HG02970 (cell line): ENCODE data around the gene MED13L.
"Not testable (repeated sequence)": the region's sequence is repeated elsewhere in the genome, so short reads cannot be mapped to it uniquely, and the experiment has no call there.

ENCODE experiments used
- ATAC-seq: cut with Tn5 transposase; IDR thresholded peaks from one replicate; pipeline ENCODE4 v1.9.1; 2021; ENCODE audit warnings: mild to moderate bottlenecking, moderate library complexity, moderate number of reproducible peaks; ENCODE audit not compliant: unreplicated experiment, low FRiP score

MED13L gene

GRCh38 chr12:116037941-116038837, 239.3 kb downstream of the MED13L start:
- ATAC-seq, result no peak

DNA sequence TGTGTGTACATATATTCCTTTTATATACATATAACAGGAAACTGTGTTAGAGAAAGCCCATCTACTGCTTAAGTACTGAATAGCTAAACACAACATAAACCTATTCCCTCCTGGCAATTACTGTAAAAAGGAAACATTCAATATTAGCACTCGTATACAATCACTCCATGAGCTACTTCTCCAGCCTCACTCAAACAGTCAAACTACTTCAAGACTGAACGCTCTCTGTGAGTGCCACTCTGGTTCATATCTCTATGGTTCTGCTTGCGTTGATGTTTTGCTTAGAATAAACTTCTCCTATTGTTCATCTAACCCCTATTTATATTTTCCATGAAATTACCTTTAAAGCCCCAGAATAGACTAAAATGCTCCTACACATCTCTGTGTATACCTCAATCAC, 243.7 kb downstream of the MED13L start:
- ATAC-seq, result no peak

- ATAC-seq, result not testable (repeated sequence)
These were observed 245.9 kb downstream of the MED13L start for GRCh38 chr12:116031624-116032023.

- no peak for ATAC-seq
These were observed 248.9 kb downstream of the MED13L start for GRCh38 chr12:116028619-116029018.

DNA sequence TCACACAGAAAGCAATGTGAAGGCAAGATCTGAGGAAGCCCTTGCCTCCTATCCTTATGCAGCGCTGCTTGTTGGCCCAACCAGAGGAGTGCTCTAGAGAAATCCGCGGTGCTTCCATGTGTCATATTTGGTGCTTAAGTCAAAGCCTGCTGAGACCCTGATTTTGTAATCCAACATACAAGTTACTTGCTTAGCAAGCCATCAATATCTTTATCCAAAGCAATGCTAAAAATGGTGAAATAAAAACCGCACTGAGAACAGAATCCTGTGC, 250.0 kb downstream of the MED13L start:
- ATAC-seq, result no peak

DNA sequence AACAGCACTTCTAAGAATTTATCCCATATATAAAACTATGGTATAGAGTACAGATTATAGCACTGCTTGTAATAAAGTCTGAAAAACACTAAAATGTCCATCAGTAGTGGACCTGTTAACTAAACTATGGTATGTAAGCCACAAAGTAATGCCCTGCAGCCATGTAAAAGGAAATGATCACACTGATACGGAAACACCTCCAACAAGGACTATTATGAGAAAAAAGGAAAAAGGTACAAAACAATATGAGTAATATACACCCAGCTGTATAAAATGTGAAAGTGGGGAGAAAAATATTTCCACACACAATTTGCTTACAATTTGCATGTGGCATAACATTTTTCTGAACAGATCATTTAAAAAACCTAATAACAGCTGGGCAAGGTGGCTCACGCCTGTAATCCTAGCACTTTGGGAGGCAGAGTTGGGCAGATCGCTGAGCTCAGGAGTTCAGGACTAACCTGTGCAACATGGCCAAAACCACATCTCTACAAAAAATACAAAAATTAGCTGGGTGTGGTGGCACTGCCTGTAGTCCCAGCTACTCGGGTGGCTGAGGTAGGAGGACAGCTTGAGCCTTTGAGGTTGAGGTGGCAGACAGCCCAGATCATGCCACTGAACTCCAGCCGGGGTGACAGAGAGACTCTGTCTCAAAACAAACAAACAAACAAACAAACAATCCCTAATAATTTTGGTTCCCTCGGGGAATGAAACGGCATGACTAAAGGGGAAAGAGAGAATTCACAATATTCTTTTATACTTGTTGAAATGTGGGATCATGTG, 250.5 kb downstream of the MED13L start:
- no peak for ATAC-seq

DNA sequence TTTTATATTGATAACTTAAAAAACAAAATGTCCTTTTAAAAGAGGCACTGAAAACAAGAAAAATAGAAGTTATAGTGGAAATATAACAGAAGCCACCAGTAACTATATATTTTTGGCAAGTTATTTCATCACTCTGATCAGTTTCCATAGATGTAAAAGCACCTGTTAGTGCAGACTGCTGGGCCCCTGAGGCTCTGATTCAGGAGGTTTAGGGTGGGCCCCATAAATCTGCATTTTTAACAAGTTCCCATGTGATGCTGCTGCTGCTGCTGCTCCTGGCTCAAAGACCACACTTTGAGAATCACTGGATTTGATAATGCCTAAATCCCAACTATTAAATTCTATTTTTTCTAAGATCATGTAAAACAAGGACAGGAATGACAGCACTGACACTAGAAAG, 251.1 kb downstream of the MED13L start:
- ATAC-seq, result no peak

- ATAC-seq, result no peak
These were observed 252.7 kb downstream of the MED13L start for GRCh38 chr12:116024769-116025168.

- no peak for ATAC-seq
These were observed 258.1 kb downstream of the MED13L start for GRCh38 chr12:116019415-116019814.

DNA sequence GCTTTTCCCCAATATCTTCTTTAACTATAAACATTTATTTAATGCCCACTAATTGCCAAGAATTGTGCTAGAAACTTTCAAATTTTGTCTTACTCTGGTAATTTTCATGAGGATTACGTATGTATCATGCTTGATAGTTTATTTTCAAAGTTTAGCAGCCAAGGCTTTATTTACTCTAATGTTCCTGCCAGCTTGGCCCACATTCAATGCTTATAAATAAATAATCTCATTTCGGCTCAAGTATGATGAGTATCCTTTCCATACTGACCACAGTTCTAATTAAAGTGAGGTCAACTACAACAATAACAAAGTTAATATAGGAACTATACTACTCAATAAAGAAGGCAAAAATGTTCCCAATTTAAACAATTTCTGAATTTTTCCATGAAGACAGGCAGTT, 259.2 kb downstream of the MED13L start:
- no peak for ATAC-seq

DNA sequence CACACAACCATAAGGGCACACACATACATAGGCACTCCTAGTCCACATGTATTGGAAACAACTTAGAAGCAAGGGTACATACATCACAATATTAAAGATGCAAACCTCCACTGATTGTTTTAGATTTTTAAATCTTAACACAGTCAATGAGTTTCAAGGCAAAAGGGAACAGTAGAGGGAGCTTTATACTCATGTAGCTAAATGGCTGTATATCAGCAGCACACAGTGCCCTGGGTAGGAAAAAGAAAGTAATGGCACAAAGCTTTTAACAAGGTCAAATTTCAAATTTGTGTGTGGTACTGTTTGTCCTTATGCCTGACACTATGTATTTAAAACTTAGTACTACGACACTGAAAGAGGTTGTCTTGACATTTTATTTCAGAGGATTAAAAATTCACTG, 262.0 kb downstream of the MED13L start:
- no peak for ATAC-seq

DNA sequence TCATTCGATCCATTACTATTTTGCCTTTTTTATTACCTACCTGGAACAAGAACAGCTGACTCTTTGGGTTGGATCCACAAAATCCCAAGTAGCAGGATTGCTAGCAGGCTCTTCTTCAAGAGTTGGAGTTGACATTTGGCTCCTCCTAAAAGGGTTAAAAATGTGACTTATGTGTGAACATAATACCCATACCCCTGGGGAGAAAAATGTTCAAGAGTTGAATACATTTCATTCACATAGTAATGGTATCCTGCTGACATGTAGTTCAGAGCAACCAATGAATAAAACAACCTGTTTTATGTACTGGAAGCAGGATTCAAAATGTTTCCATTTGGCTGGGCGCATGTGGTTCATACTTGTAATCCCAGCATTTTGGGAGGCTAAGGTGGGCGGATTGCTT, 264.7 kb downstream of the MED13L start:
- no peak for ATAC-seq

DNA sequence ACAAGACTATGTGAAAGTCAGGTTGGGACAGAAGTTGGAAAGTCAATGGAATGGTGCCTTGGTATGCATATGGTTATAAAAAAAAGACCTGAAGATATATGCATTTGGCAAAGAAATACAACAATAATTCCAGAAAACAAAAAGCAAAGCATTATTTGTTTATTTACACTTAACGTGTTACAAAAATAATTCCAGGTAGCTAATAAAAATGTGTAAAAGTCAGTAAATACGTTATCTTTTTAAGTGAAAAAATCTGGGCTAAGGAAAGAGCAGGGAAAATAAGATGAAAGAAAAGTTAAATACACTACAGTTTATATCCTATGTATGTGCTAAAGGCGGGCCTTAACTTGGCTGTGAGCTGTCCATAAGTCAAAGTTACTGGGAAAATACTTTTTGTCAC, 266.3 kb downstream of the MED13L start:
- no peak for ATAC-seq

DNA sequence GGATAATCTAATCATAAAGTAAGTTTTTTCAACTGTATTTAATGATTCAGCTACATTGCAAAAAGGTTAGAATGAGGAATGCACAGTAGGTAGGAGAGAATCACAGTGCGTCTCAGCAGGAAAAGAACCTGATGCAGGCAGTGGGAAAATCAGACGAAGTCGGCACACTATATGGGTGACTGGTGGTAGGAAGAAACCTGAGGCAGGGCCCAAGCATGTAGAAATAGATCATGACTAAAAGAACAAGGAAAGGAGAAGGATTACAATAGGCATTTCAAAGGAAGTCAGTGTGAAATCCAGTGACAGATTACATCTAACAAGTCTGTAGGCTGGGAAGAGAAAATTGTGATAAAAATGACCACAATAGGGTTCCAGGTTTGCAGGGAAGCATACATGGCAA, 267.0 kb downstream of the MED13L start:
- no peak for ATAC-seq

DNA sequence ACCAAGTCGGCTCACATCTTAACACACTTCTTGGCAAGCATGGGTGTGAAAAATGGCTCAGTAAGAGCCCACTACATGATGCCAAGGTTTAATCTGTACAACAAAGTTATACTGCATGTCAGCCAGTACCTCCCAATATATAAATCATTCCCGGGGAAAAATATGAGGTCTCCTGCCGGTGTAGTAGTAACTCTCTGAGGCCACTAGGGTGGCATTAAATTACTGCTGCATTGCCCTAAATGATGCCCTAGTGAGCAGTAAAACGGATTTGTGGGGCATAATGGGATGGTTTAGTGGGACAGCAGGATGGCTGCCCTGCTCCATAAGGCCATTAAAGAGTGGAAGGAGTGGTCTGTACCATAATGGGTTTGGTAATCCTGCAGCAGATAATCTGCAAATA, 267.7 kb downstream of the MED13L start:
- ATAC-seq, result no peak

- ATAC-seq, result no peak
These were observed 271.4 kb downstream of the MED13L start for GRCh38 chr12:116006141-116006540.

DNA sequence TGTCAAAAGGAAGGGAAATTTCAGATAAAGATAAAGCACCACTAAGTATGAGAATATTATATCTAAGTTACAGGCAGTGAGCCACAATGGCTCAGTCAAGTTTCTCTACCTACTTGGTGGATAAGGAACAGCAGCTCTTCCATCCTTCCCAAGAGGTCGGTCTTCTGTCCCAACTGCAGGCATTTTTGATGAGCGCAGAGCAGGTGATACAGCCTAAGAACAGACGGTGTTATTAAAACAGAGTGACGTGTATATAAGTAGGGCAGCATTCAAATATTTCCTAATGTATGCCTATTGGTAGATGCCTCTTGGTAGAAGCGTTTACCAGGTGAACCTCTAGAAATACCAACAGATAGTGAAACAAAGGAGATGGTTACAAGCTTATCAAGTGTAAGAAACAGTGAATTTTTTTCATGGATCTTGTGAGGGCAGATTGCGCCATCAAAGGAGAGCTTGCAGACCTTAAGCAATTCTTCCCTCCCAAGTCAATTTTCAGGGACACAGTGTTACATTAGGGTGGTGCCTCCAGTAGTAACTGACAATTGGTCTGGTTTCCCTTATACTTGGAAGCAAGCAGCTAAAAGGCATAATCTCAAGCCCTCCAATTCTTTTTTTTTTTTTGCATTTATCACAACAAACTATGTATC, 274.5 kb downstream of the MED13L start:
- ATAC-seq, result no peak

GRCh38 chr12:116000252-116000651, 277.2 kb downstream of the MED13L start:
- no peak for ATAC-seq

DNA sequence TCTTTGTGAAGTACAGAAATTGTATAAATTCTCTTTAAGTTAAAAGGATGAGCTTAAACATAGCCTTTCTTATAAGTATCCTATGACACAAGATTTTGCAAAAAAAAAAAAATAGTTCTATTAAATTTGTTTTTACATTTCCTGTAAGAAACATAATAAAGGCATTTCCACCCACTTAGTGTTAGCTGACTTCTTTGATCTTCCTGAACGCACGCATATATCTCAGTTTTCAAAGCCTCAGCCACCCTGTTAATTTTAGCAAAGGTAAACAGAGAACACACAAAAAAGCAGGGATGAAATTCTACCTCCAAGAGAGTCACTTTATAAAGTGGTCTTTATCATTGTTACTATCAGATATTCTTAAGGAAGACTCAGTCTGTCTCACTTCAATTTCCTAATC, 277.9 kb downstream of the MED13L start:
- no peak for ATAC-seq

GRCh38 chr12:115998794-115999478, 278.6 kb downstream of the MED13L start:
- ATAC-seq, result no peak

- ATAC-seq, result no peak
These were observed 279.3 kb downstream of the MED13L start for GRCh38 chr12:115998119-115998633.
